ENCODE results near the gene CACNA2D3. TPM values are rescaled to one million over a fixed set of nuclear protein-coding genes. Genes with fewer than 3 reads are reported as not detected.

CACNA2D3 gene
- polyA plus RNA-seq, 3 donors, result 8.3 to 21.5 (median 10.4) TPM

DNA sequence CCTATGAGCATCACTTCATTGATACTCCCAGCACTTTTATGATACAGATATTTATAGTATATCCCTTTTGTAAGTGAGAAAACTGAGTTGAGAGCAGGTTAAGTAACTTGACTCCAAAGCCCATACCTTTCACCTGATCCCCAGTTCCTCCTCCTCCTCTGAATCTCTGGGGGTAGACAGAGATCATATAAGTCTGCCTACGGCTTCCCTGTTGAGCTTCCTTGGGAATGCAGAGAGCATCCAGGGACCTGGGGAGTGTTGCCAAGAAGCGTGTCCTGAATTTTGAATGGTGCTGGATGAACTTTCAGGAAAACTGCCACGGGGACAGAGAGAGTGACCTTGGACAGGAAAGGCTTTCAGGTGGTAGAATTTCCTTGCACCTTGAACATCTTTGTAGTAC lies 537.0 kb downstream of the CACNA2D3 start:
- Histone ChIP-seq H3K4me1 (ENCODE audit: control insufficient read depth in 1 of 2, insufficient read depth in 2 of 2, low read length in 2 of 2) (no peaks in the 10 kb centered on the region), H3K9ac (ENCODE audit: insufficient read depth, low read length, poor library complexity, severe bottlenecking) (no peak overlapping the region), H3K9me3 (replicated peaks in 1 of 2; ENCODE audit: control insufficient read depth in 1 of 2, insufficient read depth in 1 of 2, low read length in 2 of 2) (peaks cover 9 to 10% of the 10 kb centered on the region in 2 donors), H3K27me3 (ENCODE audit: control insufficient read depth in 2 of 2, insufficient read depth in 2 of 2, low read length in 2 of 2) (no peaks in the 10 kb centered on the region), H3K36me3 (replicated peaks in 1 of 2; ENCODE audit: control insufficient read depth in 1 of 2, insufficient read depth in 2 of 2, low read length in 2 of 2) (no peaks in the 10 kb centered on the region), H3K79me2 (ENCODE audit: insufficient read depth, low read length) (no peaks in the 10 kb centered on the region), H3K4me2 (replicated peaks; ENCODE audit: extremely low read depth, low read length, poor library complexity, severe bottlenecking) (no peak overlapping the region), H3K27ac (ENCODE audit: low read depth in 1 of 2, low read length in 2 of 2) (no peak overlapping the region), H4K20me1 (ENCODE audit: insufficient read depth, low read length) (no peaks in the 10 kb centered on the region), H2AFZ (ENCODE audit: insufficient read depth, low read depth, low read length, poor library complexity, severe bottlenecking) (no peak overlapping the region), H3K4me3 (replicated peaks in 1 of 3; ENCODE audit: low read depth in 2 of 3, low read length in 3 of 3) (no peak overlapping the region)
- WGBS (ENCODE audit: insufficient coverage), result 82% methylated on average over 2 of the region's 3 CpGs
- DNase-seq, result no peak
- H3K4me3 Mint-ChIP-seq, result no peak overlapping the region
- H3K27ac Mint-ChIP-seq, result no peak overlapping the region
- H3K27me3 Mint-ChIP-seq (ENCODE audit: low read depth in 3 of 3), result no peaks in the 10 kb centered on the region
- intact Hi-C loops (cut with micrococcal nuclease), result no loop called here
- H3K4me1 Mint-ChIP-seq, result no peaks in the 10 kb centered on the region
- H3K9me3 Mint-ChIP-seq, result peaks cover 2 to 20% (median 9%) of the 10 kb centered on the region in 7 donors
- TF ChIP-seq, protein P1, sequence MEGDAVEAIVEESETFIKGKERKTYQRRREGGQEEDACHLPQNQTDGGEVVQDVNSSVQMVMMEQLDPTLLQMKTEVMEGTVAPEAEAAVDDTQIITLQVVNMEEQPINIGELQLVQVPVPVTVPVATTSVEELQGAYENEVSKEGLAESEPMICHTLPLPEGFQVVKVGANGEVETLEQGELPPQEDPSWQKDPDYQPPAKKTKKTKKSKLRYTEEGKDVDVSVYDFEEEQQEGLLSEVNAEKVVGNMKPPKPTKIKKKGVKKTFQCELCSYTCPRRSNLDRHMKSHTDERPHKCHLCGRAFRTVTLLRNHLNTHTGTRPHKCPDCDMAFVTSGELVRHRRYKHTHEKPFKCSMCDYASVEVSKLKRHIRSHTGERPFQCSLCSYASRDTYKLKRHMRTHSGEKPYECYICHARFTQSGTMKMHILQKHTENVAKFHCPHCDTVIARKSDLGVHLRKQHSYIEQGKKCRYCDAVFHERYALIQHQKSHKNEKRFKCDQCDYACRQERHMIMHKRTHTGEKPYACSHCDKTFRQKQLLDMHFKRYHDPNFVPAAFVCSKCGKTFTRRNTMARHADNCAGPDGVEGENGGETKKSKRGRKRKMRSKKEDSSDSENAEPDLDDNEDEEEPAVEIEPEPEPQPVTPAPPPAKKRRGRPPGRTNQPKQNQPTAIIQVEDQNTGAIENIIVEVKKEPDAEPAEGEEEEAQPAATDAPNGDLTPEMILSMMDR (IDR thresholded peaks at IDR 0.05), result no peak
- H3K36me3 Mint-ChIP-seq, result no peaks in the 10 kb centered on the region

DNA sequence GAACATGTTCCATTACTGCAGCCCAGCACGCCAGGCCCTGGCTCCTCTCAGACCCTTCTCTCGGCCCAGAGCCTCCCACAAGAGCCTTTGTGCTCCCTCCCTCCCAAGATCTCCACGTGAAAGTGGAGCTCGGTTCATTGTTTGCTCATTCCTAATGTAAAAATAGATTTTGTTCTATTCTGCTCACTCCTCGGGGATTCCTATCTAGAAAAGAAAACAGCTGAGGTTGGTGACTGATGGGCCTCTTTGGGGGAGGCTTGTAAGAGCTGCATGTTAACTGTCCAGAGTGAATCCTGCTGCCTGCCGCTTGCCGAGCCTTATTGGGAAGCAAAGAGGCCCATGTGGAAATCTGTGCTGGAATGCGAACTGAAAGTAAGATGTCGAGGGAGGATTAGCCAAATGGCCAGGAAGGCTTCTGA lies 538.4 kb downstream of the CACNA2D3 start:
- Mint-ChIP-seq H3K9me3 (peaks cover 2 to 17% (median 10%) of the 10 kb centered on the region in 7 donors), H3K4me3 (no peak overlapping the region), H3K36me3 (no peaks in the 10 kb centered on the region), H3K27me3 (ENCODE audit: low read depth in 3 of 3) (no peaks in the 10 kb centered on the region), H3K27ac (no peak overlapping the region), H3K4me1 (no peaks in the 10 kb centered on the region)
- Histone ChIP-seq H3K4me3 (replicated peaks in 1 of 3; ENCODE audit: low read depth in 2 of 3, low read length in 3 of 3) (no peak overlapping the region), H3K9ac (ENCODE audit: insufficient read depth, low read length, poor library complexity, severe bottlenecking) (no peak overlapping the region), H3K36me3 (replicated peaks in 1 of 2; ENCODE audit: control insufficient read depth in 1 of 2, insufficient read depth in 2 of 2, low read length in 2 of 2) (no peaks in the 10 kb centered on the region), H3K27ac (ENCODE audit: low read depth in 1 of 2, low read length in 2 of 2) (no peak overlapping the region), H3K27me3 (ENCODE audit: control insufficient read depth in 2 of 2, insufficient read depth in 2 of 2, low read length in 2 of 2) (no peaks in the 10 kb centered on the region), H3K79me2 (ENCODE audit: insufficient read depth, low read length) (no peaks in the 10 kb centered on the region), H3K4me2 (replicated peaks; ENCODE audit: extremely low read depth, low read length, poor library complexity, severe bottlenecking) (no peak overlapping the region), H3K9me3 (replicated peaks in 1 of 2; ENCODE audit: control insufficient read depth in 1 of 2, insufficient read depth in 1 of 2, low read length in 2 of 2) (peaks cover 9 to 14% of the 10 kb centered on the region in 2 donors), H3K4me1 (ENCODE audit: control insufficient read depth in 1 of 2, insufficient read depth in 2 of 2, low read length in 2 of 2) (no peaks in the 10 kb centered on the region), H4K20me1 (ENCODE audit: insufficient read depth, low read length) (no peaks in the 10 kb centered on the region), H2AFZ (ENCODE audit: insufficient read depth, low read depth, low read length, poor library complexity, severe bottlenecking) (no peak overlapping the region)
- 93% methylated on average over 5 of the region's 9 CpGs for WGBS (ENCODE audit: insufficient coverage)
- no peak for DNase-seq
- intact Hi-C loops (cut with micrococcal nuclease), result no loop called here
- TF ChIP-seq, protein P1 (IDR thresholded peaks at IDR 0.05), result no peak

All from CD14-positive monocyte (primary cell).